Stimulated activated CD8-positive, alpha-beta memory T cell treated with anti-CD3 and anti-CD28 coated beads, Interleukin-7, amount 100 ng/mL, for 1 hour (primary cell): ENCODE results near the gene NKAP.
"Not testable (repeated sequence)": the region's sequence is repeated elsewhere in the genome, so short reads cannot be mapped to it uniquely, and the experiment has no call there.

Experiments
- DNase-seq, 2 donors: peaks; one replicate each; pipeline ENCODE4 v3.0.0-alpha.2; 2020; ENCODE audit warnings: low read depth in 2 of 2

NKAP gene

DNA sequence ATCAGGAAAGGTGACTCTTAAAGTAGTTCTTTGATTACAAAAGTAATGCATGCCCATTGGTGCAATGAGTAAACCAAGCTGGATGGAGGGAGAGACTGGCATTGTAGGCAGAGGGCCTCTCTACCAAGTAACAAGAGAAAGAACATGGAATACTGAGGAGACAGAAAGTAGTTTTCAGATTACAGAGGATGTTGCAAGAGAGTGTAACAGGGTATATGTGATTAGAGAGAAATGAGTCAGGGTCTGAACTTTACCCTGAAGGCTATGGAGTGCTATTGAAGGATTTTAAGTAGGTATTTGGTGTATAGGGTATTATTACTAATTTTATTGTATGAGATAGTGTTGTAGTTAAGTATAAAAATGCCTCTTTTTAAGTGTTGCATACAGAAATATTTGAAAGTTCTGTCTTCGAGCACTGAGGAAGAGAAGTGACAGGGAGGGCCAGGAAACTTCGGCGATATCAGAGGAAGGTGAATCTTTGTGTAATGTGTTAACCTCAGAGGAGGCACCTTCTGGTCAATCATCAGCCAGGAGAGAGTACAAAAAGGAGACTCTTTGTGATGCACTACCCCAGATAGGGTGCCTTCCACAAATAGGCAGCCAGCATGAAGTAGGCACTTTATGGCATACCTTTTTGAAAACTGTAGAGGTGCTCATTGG is 8.2 kb downstream of the NKAP start:
- DNase-seq = no peak

DNA sequence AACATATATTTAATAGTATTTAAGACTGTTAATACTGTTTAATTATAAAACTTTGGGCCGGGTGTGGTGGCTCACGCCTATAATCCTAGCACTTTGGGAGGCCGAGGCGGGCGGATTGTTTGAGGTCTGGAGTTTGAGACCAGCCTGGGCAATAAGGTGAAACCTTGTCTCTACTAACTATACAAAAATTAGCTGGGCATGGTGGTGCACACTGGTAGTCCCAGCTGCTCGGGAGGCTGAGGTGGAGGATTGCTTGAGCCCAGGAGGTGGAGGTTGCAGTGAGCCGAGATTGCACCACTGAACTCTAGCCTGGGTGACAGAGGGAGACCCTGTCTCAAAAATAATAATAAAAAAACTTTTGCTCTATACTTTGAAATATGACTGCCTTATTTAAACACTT is 21.2 kb downstream of the NKAP start:
- DNase-seq = not testable (repeated sequence)

DNA sequence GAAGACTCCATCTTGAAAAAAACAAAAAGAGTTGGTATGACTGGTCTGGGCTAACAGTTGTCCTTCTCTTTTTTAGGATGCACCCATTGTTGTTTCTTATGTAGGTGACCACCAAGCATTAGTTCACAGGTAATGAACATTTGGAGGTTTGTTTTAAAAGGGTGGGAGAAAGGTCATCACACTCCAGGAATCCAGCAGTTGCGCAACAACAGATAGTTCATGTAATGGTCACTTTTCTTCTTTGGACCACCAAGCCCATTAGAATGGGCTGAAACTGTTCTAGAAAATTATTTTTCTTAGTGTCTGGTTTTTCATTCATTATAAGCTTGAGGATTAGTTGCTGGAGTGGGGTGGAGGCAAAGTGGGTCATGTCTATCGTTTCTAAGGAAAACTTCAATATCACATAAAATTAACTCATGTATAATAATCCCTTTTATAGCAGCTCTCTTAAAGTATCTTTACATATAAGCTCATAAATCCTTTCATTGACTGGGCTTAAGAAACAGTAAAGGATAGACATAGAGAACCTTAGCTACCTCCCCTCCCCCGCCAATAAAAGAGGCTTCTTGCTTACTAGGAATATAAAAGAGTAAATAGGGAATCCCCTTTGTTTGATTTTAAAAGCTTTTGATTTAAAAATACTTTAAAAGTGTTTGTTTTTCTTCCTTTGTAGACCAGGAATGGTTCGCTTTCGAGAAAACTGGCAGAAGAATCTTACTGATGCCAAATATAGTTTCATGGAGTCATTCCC is 23.5 kb downstream of the NKAP start:
- no peak for DNase-seq

GRCh38 chrX:119917877-119918276 is 25.7 kb downstream of the NKAP start:
- no peak for DNase-seq

DNA sequence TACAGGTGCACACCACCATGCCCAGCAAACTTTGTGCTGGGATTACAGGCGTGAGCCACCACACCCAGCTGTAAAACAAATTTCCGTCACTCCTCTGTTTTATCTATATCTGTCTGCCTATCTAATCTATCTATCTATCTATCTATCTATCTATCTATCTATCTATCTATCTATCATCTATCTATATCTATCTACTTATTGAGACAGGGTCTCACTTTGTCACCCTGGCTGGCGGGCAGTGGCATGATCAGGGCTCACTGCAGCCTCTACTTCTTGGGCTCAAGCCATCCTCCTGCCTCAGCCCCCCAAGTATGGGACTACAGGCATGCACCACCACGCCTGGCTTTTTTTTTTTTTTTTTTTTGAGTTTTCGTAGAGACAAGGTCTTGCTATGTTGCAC is 27.2 kb downstream of the NKAP start:
- DNase-seq = no peak

DNA sequence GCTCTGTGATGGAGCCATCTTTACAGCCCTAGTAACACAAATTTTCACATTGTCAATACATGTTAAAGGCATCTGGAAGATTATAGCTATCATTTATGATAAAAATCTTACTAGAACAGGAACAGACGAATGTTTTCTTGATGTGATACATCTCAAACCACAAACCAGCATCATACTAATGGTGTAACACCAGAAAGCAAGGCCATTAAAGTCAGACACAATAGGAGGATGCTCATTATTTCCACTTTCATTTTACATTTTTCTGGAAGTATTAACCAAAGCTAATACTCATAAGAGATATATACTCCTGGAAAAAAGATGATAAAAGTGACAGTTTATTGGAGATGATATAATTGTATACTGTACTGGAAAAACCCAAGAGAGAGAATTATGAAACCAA is 42.6 kb downstream of the NKAP start:
- DNase-seq = no peak

GRCh38 chrX:119899125-119899524 is 44.4 kb downstream of the NKAP start:
- no peak for DNase-seq

GRCh38 chrX:119895843-119896326 is 47.7 kb downstream of the NKAP start, which contains the start of gene AKAP14:
TSS of gene AKAP14 (plus strand) at chrX:119895893. CDS start at chrX:119903224, 7,331 bp downstream.
- DNase-seq = no peak

GRCh38 chrX:119891961-119892692 is 51.4 kb downstream of the NKAP start:
- not testable (repeated sequence) for DNase-seq

DNA sequence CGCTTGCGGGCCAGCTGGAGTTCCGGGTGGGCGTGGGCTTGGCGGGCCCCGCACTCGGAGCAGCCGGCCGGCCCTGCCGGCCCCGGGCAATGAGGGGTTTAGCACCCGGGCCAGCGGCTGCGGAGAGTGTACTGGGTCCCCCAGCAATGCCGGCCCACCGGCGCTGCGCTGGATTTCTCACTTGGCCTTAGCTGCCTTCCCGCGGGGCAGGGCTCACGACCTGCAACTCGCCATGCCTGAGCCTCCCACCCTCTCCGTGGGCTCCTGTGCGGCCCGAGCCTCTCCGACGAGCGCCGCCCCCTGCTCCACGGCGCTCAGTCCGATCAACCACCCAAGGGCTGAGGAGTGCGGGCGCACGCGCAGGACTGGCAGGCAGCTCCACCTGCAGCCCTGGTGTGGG is 52.9 kb downstream of the NKAP start:
- not testable (repeated sequence) for DNase-seq

GRCh38 chrX:119887721-119888425 is 55.7 kb downstream of the NKAP start:
- DNase-seq = no peak

DNA sequence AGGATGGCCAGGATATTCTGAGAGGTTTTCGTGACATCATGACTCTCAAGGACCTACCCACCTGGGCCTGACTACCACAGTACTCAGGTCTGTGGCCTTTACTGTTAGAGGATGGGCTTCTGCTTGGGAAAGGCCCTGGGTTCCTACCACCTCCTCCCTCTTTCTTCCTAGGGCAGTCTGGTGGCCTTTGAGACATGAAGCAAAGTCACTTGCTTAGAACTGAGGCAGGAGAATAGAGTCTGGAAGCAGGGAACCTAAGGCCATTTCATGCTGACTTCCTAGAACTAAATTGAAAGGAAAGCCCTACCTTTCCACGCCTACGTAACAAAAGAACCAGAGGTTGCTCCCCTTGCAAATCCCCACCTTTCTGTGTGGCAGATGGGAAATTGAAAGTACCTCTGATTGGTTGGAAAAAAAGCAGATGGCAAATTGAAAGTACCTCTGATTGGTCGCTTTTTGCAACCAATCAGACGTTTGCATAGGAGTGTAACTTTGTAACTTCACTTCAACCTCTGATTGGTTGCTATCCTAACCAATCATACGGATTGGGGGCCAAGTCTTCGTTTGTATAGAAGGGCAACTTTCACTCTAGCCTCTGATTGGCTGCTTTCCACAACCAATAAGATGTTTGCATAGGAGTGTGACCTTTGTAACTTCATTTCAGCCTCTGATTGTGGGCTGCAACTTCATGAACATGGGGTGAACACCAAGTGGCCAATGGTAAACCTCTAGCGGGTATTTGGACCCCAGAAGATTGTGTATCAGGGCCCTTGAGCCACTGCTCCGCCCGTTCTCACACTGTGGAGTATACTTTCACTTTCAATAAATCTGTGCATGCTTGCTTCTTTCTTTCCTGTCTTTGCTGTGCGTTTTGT is 57.8 kb downstream of the NKAP start:
- no peak for DNase-seq

- DNase-seq = no peak
Measured at GRCh38 chrX:119880552-119881437, 62.8 kb downstream of the NKAP start.

DNA sequence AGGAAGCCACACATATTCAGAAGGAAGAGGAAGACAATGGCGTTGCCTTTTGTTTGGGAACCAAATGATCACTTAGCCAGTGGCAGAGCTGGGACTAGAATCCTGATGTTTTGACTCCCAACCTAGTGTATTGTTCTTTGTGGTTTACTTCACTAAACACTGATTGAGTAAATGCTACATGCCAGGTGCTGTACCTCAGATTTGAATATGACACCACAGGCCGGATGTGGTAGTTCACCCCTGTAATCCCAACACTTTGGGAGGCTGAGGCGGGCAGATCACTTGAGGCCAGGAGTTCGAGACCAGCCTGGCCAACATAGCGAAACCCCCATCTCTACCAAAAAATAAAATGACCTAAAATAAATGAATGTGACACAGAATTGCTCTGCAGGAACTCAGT is 63.5 kb downstream of the NKAP start:
- no peak for DNase-seq

- no peak for DNase-seq
Measured at GRCh38 chrX:119878740-119879139, 64.8 kb downstream of the NKAP start.

- peak; percentile 56 to 59 for DNase-seq
Measured at GRCh38 chrX:119871599-119872395, 71.8 kb downstream of the NKAP start, which contains the start of the genes NDUFA1 and RNF113A. TSS of gene NDUFA1 (plus strand) at chrX:119871832. CDS start at chrX:119871912, 80 bp downstream. TSS of gene RNF113A (minus strand) at chrX:119871733. CDS start at chrX:119871613, 120 bp downstream.

DNA sequence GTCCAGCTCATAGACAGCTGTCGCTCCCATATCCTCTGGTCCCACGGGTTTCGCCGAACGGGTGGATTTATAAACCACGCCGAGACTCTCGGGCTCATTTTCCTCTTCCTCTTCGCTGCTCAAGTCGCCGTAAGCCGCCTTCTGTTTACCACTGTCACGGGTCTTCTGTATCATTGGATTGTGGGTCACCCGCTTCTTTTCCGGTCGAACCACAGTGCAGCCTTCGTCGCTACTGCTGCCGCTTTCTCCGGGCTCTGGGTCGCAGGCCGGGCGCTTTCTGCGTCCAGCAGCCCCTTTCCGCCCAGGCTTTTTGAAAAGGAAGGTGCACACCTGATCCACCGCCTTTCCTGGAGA is 72.3 kb downstream of the NKAP start:
- DNase-seq = no peak
